ENCODE measurements around the gene PCDHA6.
A peak's percentile ranks its signal among the peaks of the same experiment; 100 is the strongest.
"Not testable (repeated sequence)": the region's sequence is repeated elsewhere in the genome, so short reads cannot be mapped to it uniquely, and the experiment has no call there.

PCDHA6 gene

GRCh38 chr5:140857987-140858240 lies 30.2 kb downstream of the PCDHA6 start:
- DNase-seq = no peak

- no peak for DNase-seq
Measured at GRCh38 chr5:140862441-140863295, 34.9 kb downstream of the PCDHA6 start.

GRCh38 chr5:140868721-140869554 lies 41.2 kb downstream of the PCDHA6 start, which contains the start of gene PCDHA11:
TSS of gene PCDHA11 (plus strand) at chr5:140868957. CDS start at chr5:140869104, 147 bp downstream.
- DNase-seq = no peak

DNA sequence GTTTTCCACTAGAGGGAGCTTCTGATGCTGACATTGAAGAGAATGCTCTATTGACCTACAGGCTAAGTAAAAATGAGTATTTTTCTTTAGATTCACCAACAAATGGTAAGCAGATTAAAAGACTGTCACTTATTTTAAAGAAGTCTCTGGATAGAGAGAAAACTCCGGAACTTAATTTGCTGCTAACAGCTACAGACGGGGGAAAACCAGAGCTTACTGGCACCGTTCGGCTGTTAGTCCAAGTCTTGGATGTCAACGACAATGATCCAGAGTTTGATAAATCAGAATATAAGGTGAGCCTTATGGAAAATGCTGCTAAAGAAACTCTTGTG lies 41.8 kb downstream of the PCDHA6 start:
- peak; percentile 28 for DNase-seq

DNA sequence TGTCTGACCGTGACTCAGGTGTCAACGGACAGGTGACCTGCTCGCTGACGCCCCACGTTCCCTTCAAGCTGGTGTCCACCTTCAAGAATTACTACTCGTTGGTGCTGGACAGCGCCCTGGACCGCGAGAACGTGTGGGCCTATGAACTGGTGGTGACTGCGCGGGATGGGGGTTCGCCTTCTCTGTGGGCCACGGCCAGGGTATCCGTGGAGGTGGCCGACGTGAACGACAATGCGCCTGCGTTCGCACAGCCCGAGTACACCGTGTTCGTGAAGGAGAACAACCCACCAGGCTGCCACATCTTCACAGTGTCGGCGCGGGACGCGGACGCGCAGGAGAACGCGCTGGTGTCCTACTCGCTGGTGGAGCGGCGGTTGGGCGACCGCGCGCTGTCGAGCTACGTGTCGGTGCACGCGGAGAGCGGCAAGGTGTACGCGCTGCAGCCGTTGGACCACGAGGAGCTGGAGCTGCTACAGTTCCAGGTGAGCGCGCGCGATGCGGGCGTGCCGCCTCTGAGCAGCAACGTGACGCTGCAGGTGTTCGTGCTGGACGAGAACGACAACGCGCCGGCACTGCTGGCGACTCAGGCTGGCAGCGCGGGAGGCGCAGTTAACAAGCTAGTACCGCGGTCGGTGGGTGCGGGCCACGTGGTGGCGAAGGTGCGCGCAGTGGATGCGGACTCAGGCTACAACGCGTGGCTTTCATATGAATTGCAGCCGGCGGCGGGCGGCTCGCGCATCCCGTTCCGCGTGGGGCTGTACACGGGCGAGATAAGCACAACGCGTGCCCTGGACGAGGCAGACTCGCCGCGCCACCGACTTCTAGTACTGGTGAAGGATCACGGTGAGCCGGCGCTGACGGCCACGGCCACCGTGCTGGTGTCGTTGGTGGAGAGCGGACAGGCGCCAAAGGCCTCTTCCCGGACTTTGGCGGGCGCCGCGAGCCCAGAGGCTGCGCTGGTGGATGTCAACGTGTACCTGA lies 42.8 kb downstream of the PCDHA6 start:
- DNase-seq = no peak

GRCh38 chr5:140875085-140876065 lies 47.6 kb downstream of the PCDHA6 start, which contains the start of gene PCDHA12:
TSS of gene PCDHA12 (plus strand) at chr5:140875308. CDS start at chr5:140875473, 165 bp downstream.
- DNase-seq = peak; percentile 8

DNA sequence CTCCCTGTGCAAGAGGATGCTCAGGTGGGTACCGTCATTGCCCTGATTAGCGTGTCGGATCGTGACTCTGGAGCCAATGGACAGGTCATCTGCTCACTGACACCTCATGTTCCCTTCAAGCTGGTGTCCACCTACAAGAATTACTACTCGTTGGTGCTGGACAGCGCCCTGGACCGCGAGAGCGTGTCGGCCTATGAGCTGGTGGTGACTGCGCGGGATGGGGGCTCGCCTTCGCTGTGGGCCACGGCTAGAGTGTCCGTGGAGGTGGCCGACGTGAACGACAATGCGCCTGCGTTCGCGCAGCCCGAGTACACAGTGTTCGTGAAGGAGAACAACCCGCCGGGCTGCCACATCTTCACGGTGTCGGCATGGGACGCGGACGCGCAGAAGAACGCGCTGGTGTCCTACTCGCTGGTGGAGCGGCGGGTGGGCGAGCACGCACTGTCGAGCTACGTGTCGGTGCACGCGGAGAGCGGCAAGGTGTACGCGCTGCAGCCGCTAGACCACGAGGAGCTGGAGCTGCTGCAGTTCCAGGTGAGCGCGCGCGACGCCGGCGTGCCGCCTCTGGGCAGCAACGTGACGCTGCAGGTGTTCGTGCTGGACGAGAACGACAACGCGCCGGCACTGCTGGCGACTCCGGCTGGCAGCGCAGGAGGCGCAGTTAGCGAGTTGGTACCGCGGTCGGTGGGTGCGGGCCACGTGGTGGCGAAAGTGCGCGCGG lies 48.9 kb downstream of the PCDHA6 start:
- DNase-seq = not testable (repeated sequence)

- no peak for DNase-seq
Measured at GRCh38 chr5:140877262-140877581, 49.5 kb downstream of the PCDHA6 start.
